ENCODE results near the gene ADARB1. TPM values are rescaled to one million over a fixed set of nuclear protein-coding genes. Genes with fewer than 3 reads are reported as not detected.

Gene ADARB1
- total and polyA plus RNA-seq, 2 experiments from 2014 or later: 4.8 to 14.8 TPM

- TF ChIP-seq ZNF331 (CRISPR knock-in tag; IDR thresholded peaks at IDR 0.05; ENCODE audit: low read depth): no peak
- TF ChIP-seq JUNB (IDR thresholded peaks at IDR 0.05; ENCODE audit: unreplicated experiment): no peak
Measured at GRCh38 chr21:45050345-45050796, 24.0 kb upstream of the ADARB1 start (continued).

- no peak for ATAC-seq
- H3K4me1 ChIP-seq (ENCODE audit: insufficient read depth): peaks cover 17% of the 10 kb centered on the region
- peak overlapping the region; percentile 56; the same call in 1 of the 2 replicates for H3K4me2 ChIP-seq
- H3F3A ChIP-seq (replicated peaks; ENCODE audit: low read depth): no peaks in the 10 kb centered on the region
- peaks cover 4% of the 10 kb centered on the region for H3K27me3 Mint-ChIP-seq (ENCODE audit: insufficient read depth, low read depth, poor library complexity)
- H3K9me2 ChIP-seq (ENCODE audit: insufficient read depth): no peaks in the 10 kb centered on the region
- no peak overlapping the region for H3K27ac Mint-ChIP-seq
- H3K9me3 Mint-ChIP-seq: peaks cover 11% of the 10 kb centered on the region; the same call in 2 of the 3 replicates
- H3K27me3 ChIP-seq (ENCODE audit: insufficient read depth): no peaks in the 10 kb centered on the region
- H3K36me3 ChIP-seq (ENCODE audit: insufficient read depth): no peaks in the 10 kb centered on the region
- H2AFZ ChIP-seq: peak overlapping the region; percentile 7; the same call in 1 of the 2 replicates
- H3K4me3 ChIP-seq: no peak overlapping the region
- DNase-seq (ENCODE audit: low spot score): no peak
- H3K4me1 Mint-ChIP-seq: peaks cover 28% of the 10 kb centered on the region
- H3K27ac ChIP-seq (ENCODE audit: low read depth): no peak overlapping the region
- no peaks in the 10 kb centered on the region; the same call in 2 of the 3 replicates for H3K36me3 Mint-ChIP-seq (ENCODE audit: low read depth)
- H3K4me3 Mint-ChIP-seq: peak overlapping the region; percentile 38; the same call in 2 of the 3 replicates
- no peaks in the 10 kb centered on the region for H4K20me1 ChIP-seq (replicated peaks; ENCODE audit: insufficient read depth)
- H3K79me2 ChIP-seq (replicated peaks; ENCODE audit: insufficient read depth): no peaks in the 10 kb centered on the region
- TF ChIP-seq, protein P1, sequence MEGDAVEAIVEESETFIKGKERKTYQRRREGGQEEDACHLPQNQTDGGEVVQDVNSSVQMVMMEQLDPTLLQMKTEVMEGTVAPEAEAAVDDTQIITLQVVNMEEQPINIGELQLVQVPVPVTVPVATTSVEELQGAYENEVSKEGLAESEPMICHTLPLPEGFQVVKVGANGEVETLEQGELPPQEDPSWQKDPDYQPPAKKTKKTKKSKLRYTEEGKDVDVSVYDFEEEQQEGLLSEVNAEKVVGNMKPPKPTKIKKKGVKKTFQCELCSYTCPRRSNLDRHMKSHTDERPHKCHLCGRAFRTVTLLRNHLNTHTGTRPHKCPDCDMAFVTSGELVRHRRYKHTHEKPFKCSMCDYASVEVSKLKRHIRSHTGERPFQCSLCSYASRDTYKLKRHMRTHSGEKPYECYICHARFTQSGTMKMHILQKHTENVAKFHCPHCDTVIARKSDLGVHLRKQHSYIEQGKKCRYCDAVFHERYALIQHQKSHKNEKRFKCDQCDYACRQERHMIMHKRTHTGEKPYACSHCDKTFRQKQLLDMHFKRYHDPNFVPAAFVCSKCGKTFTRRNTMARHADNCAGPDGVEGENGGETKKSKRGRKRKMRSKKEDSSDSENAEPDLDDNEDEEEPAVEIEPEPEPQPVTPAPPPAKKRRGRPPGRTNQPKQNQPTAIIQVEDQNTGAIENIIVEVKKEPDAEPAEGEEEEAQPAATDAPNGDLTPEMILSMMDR (conservative IDR thresholded peaks at IDR 0.05; ENCODE audit: low read depth in 2 of 2): no peak
- TF ChIP-seq NANOG (IDR thresholded peaks at IDR 0.05; ENCODE audit: borderline replicate concordance) (no peak), EZH2 (IDR thresholded peaks at IDR 0.05; ENCODE audit: low read depth, unreplicated experiment) (no peak), ETS1 (IDR thresholded peaks at IDR 0.05) (no peak), POLR2AphosphoS5 (IDR thresholded peaks at IDR 0.05; ENCODE audit: low read depth) (no peak), ZNF331 (CRISPR knock-in tag; IDR thresholded peaks at IDR 0.05; ENCODE audit: low read depth) (no peak), ZNF462 (CRISPR knock-in tag; IDR thresholded peaks at IDR 0.05) (no peak), ZNF114 (CRISPR knock-in tag; IDR thresholded peaks at IDR 0.05) (no peak), STAT1 (IDR thresholded peaks at IDR 0.05; ENCODE audit: unreplicated experiment) (no peak), JUNB (IDR thresholded peaks at IDR 0.05; ENCODE audit: unreplicated experiment) (no peak), CREB1 (CRISPR knock-in tag; IDR thresholded peaks at IDR 0.05; ENCODE audit: low read depth) (no peak), REST (IDR thresholded peaks at IDR 0.05; ENCODE audit: unreplicated experiment) (no peak)
Measured at GRCh38 chr21:45050797-45051489, 23.4 kb upstream of the ADARB1 start.
